Epidermal melanocyte (primary cell): ENCODE data around the gene FOXD2.

Experiments used
- DNase-seq: peaks from one replicate; pipeline ENCODE4 v3.0.0; 2011; ENCODE audit warnings: low spot score; ENCODE audit not compliant: insufficient read length

FOXD2 gene

DNA sequence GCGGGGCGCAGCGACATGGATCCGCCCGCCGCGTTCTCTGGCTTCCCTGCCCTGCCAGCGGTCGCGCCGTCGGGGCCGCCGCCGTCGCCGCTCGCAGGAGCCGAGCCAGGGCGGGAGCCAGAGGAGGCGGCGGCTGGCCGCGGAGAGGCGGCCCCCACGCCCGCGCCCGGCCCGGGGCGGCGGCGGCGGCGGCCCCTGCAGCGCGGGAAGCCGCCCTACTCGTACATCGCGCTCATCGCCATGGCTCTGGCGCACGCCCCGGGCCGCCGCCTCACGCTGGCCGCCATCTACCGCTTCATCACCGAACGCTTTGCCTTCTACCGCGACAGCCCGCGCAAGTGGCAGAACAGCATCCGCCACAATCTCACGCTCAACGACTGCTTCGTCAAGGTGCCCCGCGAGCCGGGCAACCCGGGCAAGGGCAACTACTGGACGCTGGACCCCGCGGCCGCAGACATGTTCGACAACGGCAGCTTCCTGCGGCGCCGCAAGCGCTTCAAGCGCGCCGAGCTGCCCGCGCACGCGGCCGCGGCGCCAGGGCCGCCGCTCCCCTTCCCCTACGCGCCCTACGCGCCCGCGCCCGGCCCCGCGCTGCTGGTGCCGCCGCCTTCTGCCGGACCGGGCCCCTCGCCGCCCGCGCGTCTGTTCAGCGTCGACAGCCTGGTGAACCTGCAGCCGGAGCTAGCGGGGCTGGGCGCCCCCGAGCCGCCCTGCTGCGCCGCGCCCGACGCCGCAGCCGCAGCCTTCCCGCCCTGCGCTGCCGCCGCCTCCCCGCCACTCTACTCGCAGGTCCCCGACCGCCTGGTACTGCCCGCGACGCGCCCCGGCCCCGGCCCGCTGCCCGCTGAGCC, 21.3 kb upstream of the FOXD2 start:
- DNase-seq: no peak

DNA sequence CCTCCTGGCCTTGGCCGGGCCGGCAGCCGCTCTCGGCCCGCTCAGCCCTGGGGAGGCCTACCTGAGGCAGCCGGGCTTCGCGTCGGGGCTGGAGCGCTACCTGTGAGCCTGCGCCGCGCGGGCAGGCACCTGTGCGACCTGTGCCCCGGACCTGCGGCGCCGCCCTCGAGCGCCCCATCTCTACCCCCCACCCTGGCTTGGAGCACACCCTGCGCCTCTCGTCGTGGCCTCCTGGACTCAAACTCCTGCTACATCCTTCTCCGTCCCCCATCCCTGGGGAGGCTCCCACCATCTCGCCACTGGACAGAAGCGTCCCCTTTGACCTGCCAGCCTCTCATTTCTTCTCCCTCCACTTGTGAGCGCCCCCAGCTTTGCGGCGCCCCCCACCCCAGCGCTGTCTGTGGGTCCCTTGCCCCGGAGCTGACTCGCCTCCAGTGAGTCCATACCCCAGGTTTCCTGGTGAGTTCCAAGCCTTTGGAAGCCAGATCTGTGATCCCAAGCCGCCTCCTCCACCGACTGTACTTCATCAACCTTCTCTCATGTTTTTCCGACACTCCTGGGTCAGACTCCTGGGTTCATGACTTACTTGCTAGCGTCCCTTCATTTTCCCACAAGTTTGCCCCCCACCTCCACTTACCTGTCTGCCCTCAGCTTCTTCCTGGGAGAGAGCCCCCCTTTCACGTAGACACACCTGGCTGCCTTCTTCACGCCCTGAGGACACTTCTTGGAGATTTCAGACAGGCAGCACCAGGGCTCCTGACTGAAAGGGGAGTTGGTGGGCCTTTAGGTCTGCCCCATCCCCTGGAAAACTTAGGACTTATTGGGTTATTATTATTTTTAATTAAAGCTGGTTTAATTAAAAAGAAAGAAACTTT, 20.4 kb upstream of the FOXD2 start:
- DNase-seq: no peak

DNA sequence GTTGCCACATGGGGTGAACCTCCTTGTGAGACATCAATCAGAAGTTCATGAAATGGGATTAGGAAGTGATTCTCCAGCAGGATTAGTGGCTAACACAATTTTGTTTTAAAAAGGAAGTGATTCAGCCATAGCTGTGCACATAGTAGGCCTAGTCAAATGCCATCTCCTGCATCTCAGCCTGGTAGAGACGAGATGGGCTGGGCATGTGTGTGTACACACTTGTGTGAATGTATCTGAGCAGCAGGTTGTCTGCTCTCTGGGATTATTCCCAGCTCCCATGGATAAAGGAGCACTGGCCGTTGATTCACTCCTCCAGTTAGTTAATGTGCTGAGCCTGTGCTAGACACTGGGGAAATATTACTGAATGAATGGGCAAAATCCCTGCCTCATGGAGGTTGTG, 19.7 kb upstream of the FOXD2 start:
- DNase-seq: no peak

DNA sequence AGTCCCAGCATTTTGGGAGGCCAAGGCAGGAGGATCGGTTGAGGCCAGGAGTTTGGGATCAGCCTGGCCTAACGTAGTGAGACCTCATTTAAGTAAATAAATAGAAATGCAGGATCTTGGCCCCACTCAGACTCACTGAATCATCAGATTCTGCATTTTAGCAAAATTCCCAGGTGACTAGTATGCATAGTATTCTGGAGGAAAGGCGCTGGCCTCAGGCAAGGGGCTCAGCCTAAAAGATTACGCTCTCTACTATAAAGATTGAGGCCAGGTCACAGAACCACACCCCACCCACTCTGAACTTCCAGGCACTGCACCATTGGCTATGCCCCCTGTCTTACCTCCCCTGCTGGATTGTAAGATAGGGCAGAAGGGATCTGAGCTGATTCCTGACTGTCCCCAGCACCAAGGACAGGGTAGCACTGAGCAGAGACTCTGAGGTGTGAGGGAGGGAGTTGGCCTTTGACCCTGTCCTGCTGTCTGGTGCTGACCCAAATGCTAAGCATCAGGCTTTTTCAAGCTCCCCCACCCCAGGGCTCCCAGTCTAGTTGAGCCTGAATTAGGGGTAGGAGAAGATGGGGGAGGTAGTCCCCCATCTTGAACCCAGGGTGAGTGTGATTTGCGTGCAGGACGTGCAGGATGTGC, 19.0 kb upstream of the FOXD2 start:
- no peak for DNase-seq

DNA sequence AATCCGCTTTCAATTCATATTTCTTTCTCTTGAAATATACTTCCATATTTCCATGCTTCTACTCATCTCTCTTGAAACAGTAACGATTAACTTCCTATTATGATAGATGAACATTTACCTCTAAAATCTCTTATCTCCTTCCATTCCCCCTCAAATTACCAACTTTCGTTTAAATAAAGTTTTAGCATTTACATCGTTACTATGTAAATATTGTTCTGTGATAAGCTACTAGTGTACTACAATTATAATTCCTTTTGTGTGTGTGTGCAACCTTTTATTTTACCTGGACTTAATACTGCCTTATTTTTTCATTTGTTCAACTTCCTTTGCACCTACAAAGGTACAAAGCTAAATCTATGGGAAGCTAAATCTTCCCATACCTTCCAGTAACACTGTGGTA, 17.3 kb upstream of the FOXD2 start:
- no peak for DNase-seq

DNA sequence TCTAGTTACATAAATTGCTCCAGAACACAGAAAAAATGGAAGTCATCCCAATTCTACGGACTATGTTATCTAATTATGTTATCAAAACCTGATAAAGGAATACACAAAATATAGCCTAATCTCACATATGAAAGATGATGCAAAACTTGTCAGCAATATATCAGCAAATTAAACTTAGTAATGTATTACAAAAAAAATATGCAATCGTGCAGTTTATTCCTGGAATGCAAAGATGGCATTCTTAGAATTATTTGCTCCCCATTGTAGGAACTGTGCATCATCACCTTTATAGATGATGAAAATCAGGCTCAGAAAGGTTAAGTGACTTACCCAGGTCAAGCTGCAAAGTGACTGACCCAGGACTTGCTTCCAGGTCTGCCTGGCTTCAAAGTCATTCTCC, 14.0 kb upstream of the FOXD2 start:
- no peak for DNase-seq

DNA sequence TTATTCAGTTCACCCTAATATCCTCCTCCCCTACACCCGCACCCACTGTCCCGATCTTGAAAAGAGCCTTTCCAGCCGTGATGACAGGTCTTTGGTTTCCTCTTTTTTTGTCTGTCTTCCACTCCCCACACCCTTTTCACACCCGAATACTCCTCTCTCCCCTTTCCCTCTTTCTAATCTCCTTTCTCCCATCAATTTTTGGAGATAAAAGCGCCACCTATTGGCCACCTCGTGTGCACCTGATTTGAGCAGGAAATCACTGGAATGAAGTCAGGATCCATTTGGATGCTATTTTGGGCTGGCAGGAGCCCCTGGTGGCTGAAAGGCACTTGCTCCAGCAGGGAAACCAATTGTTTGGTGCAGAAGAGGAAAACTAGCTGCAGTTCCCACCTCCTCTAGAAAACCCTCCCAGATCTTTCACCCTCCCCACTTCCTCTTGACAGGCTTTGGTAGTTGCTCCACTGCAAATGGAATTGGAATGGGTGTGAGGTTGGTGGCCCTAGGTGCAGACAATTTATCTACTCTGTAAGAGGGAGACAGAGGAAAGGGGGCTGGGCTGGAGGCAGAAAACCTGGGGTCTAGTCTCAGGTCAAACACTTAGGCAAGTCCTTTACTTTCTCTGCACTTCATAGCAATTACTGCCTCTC, 13.4 kb upstream of the FOXD2 start:
- no peak for DNase-seq

DNA sequence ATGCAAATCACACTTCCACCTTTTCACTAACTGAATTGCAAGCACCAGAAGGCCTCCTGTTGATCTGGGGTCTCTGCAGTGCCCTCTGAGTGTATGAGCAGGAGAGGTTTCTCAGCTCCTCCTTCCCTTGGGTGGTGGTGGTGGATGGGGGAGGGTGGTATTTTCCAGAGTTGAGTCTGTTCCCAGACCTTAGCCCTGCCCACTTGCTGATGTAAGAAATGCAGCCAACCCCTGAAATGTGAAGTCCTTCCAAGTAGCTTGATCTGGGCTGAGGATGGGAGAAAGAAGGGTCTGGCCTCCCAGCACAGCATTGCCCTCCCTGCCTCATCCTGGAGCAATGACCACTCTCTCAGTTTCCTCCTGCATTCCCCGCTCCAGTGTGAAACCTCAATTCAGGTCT, 6.3 kb upstream of the FOXD2 start:
- DNase-seq: no peak

DNA sequence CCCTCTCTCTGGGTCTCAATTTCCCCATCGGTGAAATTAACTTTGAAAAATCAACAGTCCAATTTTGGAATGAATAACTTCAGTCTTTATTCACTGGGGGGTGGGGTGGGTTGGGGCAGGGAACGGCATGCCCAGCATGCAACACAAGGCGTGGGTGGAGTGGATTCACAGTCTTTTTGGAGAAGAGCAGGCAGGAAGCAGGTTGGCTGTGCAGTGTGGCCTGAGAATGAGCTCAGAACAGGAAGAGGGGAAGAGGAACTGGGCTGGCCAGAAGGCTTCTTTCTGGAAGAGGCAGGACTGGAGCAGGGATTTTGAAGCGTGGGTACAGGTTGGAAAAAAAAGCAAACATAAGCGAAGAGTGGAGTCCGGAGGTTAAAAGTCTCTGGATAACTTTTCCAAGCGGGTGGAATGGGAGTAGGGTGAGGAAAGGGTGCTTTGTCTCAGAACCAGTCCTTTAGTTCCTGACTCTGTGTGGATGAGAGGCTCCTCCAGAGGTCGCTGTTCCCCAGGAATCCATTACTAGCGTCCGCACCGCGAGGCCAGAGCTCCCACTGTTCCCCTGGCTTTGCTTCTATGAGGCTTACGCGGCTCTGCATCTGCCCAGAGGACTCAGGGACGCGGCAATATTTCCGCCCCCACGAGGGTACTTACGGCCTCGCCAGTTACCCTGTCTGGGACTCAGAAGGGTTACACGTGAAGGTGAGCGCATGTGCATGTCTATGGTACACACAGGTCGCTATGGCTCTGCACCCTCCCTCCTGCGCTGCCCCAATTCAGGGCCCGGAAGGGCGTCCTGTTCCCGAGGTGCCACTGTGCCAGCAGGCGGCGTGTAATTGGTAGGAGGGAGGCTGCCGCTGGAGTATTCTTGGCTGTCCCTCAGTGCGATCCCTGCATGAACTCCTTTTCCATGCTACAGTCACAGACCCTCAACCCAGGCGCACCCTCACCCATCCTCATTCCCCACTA, 5.5 kb upstream of the FOXD2 start:
- peak; percentile 84 for DNase-seq

DNA sequence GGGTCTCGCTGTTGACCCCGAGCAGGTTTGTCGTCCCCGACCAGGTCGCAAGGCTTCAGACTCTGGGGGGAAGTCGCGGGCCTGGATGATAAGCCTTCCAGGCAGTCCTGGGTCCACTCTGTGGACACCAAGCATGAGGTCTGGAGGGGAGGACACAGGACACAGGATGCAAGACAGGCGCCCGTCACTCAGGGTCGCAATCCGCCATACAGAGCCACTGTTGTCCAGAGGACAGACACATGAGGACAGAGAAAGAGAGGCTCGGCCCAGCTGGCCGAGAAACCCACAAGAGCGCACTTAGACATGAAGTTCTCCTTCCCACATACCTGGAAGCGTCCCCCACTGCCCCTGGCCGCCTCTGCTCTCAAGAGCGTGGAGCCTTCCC, 4.8 kb upstream of the FOXD2 start:
- DNase-seq: no peak

DNA sequence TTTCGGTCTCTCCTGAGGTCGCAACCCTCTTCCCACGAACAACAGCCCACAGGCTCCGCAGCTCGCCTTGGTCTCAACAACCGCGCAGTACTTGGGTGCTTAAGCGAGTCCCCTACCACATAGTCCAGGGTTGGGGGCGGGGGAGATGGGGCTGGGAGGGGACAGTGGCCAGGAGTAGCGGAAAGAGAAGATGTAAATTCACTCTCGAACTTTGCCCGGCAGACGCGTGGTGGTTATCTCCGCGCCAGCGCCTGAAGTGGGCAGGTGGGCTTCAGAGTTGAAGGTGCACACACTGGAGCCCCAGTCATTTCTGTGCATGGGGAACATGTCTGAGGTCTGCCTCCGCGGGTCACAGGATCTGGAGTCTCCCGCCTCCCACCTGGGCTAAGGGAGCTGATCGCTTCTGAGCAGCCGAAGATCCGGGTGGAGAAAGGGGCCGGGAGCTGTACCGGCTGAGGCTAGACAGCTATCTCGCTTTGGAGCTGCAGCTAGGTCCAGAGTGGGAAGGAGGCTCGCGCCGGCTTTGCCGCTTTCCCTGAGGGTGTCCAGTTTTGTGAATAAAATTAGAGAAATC, 4.3 kb upstream of the FOXD2 start:
- no peak for DNase-seq

DNA sequence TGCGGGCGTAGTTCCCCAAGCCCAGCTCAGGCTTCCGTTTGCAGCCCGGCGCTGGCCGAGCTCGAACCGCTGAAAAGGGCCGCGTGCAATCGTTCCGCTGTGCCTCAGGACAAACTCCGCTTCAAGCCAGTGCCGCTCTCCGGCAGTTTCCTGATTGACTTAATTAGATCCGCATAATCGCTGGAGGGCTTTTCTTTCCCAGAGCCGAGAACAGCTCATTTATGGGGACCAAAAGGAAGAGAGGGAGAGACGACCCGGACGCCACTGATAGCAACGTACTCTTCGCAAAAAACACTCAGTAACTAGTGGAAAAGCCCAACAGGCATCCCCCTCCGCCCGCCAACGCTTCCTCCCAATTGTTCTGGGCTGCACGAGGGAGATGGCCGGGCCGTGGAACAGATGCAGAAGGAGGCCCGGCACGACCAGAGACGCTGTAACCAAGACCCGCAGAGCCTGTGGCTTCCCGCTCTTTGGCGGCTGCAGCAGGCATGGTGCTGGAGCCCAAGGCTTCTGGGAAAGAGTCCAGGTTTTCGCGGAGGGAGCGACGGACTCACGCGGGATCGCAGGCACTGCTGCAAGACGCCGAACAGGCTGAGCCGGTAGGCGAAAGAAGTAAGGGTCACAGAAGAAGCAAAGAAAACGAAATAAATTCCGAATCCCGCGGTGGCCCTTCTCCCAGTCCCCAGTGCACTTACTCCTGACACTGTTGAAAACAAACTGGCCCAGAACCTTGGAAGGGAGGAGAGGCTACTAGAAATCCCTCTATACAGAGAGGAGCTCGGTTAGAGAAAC, 3.6 kb upstream of the FOXD2 start:
- DNase-seq: no peak

DNA sequence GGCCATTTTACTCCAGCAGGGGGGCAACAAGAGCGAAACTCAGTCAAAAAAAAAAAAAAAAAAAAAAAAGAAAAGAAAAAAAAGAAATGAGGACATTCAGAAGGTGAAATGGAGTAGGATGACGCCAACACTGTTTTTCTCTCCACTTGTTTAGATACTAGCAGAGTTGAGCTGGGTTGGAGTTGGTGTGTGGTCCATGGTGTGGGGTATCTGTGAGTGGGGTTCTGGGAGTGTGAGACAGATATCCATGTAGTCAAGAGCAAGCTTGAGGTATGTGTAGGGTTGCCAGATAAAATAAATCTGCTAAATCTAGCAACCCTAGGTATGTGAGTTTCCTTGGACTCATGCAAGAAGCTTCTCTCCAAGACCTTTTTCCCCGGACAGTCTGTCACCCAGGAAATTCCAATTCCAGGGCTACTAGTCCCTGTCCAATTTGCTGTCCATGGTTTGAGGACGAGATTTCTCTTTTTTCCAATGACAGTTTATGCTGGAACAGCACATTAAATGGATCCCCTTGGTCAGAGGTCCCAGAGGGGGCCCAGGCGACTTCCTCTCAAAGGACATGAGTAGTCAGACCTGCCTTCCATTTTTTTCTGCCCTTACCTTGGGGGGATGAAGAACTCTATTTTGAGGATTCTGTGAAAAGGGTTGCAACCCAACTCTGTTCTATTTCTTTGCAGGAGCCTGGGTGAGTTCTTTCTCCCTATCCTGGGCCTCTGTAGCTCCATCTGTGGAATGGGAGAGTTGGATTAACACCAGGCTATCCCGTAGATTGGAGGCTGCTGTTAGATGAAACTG, 2.1 kb upstream of the FOXD2 start:
- no peak for DNase-seq

DNA sequence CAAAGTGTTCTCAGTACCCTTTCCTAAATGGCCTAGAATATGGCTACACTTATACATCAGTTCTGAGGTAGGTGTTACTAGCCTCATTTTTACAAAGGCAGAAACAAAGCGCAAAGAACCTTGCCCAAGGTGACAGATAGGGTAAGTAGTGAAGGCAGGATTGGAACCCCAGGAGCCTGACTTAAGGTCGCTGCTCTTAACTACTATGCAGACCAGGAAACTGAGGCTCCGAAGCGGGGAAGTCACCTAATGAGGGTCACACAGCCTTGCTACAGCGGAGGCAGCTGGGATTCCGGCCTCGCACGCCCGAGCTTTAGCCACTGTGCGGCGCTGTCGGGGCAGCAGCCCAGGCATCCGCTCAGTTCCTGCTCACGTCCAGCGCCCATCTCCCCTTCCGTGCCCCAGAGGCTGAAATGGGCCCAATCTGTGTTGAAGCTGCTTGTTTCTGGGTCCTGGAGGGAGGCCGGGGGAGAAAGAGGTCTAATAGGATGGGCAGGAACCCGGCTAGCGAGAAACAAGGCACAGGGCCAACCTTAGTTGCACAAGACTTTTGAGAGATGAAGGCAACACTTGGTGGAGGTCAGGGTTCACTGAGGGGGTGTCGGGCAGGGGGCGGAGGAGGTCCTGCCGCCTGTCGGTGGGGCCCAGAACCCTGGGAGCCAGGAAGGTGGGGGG, 1.4 kb upstream of the FOXD2 start:
- peak; percentile 90 for DNase-seq

DNA sequence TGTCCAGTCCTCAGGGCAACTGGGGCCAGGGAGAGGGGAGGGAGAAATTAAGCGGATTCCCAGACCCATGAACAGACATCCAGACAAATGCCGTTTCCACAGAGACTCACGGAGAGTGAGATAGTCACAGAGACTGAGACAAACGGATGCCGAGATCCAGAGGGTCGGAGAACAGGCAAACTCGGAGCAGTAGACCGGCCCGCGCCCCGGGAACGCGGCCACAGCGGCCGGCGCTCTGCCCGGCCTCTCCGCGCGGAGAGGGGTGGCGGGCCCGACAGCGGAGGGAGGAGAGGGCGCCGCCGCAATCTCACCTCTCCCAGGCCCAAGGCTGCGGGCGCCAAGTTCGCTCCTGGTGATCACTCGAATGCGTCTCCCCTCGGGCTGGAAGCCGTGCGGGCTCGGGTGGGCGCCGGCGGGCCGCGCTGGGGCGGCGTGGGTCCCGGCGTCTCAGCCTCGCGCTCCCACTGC, 831 bp upstream of the FOXD2 start:
- no peak for DNase-seq

DNA sequence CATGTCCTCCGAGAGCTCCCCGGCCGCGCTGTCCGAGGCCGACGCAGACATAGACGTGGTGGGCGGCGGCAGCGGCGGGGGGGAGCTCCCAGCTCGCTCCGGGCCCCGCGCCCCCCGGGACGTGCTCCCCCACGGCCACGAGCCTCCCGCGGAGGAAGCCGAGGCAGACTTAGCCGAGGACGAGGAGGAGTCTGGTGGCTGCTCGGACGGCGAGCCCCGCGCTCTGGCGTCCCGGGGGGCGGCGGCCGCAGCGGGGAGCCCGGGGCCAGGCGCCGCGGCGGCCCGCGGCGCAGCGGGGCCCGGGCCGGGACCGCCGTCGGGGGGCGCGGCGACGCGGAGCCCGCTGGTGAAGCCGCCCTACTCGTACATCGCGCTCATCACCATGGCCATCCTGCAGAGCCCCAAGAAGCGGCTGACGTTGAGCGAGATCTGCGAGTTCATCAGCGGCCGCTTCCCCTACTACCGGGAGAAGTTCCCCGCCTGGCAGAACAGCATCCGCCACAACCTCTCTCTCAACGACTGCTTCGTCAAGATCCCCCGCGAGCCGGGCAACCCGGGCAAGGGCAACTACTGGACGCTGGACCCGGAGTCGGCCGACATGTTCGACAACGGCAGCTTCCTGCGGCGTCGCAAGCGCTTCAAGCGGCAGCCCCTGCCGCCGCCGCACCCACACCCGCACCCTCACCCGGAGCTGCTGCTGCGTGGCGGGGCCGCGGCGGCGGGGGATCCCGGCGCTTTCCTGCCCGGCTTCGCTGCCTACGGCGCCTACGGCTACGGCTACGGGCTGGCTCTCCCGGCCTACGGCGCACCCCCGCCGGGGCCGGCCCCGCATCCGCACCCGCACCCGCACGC, 547 bp downstream of the FOXD2 start:
- no peak for DNase-seq
